LNCaP clone FGC (cell line): ENCODE measurements around the gene ENTPD6.

Source experiments
- DNase-seq: peaks from one replicate; pipeline ENCODE4 v3.0.0-alpha.2; 2011; ENCODE audit warnings: low read depth
- H3K4me3 ChIP-seq: 2 replicates; pipeline ENCODE4 v1.5.1; 2011; ENCODE audit warnings: mild to moderate bottlenecking, low read depth, low read length, control low read depth
- TF ChIP-seq, protein P1 (sequence below): IDR thresholded peaks from 2 replicates; pipeline ENCODE4 v1.5.1; 2012; ENCODE audit warnings: mild to moderate bottlenecking; ENCODE audit not compliant: control insufficient read depth, insufficient read depth; ENCODE audit errors: extremely low read depth

Gene ENTPD6

DNA sequence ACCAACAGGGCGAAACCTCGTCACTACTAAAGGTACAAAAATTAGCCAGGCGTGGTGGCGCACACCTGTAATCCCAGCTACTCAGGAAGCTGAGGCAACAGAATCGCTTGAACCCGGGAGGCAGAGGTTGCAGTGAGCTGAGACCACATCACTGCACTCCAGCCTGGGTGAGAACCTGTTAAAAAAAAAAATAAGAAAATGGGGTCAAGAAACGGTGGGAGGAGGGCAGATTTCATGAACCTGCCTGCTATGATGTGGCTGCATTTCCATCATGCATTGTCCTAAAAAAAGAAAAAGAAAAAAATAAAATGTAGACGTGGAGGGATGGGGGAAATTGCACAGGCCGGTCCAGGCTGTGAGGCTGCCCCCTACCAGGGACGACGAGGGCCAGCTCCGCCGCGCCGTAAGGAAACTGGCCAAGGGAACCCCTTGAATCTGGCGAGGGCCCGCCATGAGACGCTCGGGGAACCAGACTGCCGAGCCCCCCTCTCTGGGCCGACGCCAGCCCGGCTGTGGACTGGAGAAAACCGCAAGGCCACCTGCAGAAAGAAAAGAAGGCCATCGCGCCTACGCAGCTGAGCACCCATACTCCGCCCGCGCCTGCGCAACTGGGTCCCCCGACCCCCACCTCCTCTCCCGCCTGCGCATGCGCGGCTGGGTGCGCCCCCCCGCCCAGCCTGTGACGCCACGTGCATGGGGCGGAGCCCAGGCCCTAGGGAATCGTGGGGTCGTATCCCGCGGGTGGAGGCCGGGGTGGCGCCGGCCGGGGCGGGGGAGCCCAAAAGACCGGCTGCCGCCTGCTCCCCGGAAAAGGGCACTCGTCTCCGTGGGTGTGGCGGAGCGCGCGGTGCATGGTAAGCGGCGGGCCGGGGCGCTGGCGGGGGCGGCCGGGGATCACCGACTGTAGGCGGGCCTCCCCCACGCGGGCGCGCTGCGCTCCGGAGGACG, at the start of gene ENTPD6:
Gene ENTPD6, plus strand, starts transcription at position 699 of the 948 bp plus-strand sequence. CDS start 10,825 bp downstream, outside the sequence.
- TF ChIP-seq, protein P1, sequence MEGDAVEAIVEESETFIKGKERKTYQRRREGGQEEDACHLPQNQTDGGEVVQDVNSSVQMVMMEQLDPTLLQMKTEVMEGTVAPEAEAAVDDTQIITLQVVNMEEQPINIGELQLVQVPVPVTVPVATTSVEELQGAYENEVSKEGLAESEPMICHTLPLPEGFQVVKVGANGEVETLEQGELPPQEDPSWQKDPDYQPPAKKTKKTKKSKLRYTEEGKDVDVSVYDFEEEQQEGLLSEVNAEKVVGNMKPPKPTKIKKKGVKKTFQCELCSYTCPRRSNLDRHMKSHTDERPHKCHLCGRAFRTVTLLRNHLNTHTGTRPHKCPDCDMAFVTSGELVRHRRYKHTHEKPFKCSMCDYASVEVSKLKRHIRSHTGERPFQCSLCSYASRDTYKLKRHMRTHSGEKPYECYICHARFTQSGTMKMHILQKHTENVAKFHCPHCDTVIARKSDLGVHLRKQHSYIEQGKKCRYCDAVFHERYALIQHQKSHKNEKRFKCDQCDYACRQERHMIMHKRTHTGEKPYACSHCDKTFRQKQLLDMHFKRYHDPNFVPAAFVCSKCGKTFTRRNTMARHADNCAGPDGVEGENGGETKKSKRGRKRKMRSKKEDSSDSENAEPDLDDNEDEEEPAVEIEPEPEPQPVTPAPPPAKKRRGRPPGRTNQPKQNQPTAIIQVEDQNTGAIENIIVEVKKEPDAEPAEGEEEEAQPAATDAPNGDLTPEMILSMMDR, result peak; percentile 27; the same call in 1 of the 2 replicates
- H3K4me3 ChIP-seq, result peak within 1 kb of the TSS; percentile 75
- peak; percentile 35 for DNase-seq

DNA sequence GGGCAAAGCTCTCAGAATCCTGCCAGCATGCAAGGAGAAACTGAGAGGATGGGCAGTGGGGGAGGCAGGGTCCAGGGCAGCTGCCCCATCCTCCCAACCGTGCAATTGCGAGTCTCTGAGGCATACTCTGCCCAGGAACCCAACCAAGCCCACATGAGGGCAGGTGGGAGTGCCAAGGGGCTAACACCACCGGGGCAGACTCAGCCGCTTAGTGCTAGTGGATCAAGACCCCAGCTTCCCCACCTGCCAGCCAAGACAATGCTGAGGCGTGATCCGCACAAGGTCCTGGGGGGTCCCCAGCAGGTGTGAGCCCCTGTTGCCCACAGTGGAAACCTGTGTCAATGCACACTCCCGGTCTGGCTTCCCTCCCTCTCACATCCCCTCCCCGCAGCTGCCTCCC, 48.5 kb upstream of the ENTPD6 start:
- H3K4me3 ChIP-seq, result no peak overlapping the region
- DNase-seq, result no peak
- TF ChIP-seq, protein P1, result no peak

DNA sequence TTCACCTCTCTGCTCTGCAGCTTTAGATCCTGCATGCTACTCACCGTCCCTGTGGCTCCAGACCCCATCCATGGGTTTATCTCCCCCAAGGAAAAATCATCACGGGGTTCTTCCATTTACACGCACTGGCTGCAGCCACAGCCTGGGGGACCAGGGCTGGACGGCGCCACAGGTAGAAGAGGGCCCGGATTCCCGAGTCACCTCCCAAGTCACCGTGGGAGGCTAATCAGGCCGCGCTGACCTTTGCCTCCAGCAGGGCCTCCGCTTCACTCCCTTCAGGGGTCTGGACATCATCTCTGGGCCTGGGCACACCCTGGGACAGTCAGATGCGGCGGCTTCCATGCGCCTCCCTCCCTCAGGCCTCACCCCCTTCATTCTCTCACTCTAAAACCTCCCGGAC, 47.8 kb upstream of the ENTPD6 start:
- H3K4me3 ChIP-seq, result no peak overlapping the region
- TF ChIP-seq, protein P1, result no peak
- DNase-seq, result no peak

DNA sequence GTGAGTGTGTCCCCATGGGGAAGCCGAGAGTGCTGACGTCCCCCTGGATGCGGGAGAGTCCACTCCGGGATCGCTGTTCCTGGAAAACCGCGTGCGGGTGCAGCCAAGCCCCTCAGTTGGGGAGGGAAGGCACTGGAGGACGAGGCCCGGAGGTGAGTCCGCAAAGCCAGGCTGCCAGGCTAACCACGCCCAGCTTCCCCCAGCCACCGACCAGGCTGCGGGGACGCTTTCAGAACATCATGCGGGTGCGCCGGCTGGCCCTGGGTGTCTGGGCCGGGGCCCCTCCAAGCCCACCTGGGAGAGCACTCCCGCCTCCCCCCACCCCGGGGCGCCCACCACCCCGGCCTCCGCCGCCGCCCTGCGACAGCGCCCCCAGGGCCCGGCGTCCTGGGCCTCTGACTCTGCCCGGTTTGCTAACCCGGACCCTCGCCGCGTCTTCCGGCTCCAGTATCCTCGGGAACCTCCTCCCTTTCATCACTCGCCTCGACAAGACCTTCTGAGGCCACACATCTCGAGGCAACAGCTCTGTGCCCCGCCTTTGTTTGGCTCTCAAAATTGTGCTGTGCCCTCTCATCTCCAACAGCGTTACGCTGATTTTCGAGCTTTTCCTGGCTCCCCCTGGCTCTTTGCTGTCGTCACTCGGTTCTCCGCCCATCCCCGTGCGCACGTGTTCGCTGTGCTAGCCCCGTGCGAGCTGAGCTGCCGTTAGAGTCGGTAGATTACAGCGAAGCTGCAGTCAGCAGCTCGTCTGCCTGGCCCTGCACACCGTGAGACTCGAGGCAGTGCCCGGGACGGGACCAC, 47.1 kb upstream of the ENTPD6 start:
- DNase-seq, result no peak
- TF ChIP-seq, protein P1, result no peak
- no peak overlapping the region for H3K4me3 ChIP-seq

DNA sequence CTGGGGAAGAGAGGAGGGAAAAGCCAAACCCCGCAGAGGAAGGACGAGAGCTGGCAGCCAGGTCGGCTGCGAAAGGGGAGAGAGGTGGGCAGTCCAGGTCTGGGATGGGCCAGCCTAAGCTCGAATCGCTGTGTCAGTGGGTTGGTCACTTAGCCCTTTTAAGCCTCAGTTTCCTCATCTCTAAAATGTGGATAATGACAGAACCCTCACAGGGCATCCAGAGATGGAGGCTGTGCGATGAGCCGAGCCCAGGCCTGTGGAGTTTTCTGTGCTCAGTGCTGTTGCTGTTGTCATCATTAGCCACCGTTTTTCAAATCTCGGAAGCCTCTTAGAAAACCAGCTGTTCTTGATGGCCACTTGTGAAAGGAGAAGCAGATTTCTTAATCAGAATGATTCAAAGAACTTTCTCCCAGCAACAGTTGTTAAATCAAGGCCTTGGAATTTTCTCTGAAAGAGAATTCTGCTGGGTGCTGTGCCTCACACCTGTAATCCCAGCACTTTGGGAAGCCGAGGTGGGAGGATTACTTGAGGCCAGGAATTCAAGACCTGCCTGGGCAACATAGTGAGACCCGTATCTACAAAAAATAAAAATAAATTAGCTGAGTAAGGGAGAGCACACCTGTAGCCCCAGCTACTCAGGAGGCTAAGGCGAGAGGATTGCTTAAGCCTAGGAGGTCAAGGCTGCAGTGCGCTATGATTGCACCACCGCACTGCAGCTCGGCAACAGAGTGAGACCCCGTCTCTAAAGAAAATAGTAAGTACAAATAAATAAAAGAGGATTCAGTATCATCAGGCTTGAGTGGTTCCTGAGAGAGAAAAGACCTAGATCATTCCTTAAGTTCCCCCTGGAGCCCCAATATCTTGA, 46.3 kb upstream of the ENTPD6 start:
- TF ChIP-seq, protein P1, result no peak
- DNase-seq, result no peak

DNA sequence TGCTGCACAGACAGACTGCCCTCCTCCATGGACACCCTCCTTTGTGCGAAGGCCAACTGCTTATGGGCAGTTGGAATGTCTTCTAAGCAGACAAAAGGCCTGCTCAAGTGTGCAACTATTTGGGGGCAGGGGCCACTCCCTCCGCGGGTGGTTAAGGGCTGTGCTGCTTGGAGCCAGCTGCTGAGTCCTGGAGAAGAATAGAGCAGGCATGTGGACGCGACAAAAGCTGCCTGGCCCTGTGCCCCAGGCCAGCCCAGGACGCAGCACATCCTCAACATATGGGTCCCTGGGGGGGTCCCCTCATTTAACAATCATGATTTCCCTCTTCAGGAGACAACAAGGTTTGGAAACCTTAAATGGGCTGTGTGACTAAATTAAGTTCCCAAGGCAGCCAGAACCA, 45.5 kb upstream of the ENTPD6 start:
- no peak for DNase-seq

More for the DNA sequence above, 46.3 kb upstream of the ENTPD6 start:
- no peak overlapping the region for H3K4me3 ChIP-seq

More for the DNA sequence above, 45.5 kb upstream of the ENTPD6 start:
- TF ChIP-seq, protein P1, result no peak
- no peak overlapping the region for H3K4me3 ChIP-seq
